Jurkat, Clone E6-1 (cell line): Measurements from ENCODE around the gene LLPH. TPM values are rescaled to one million over a fixed set of nuclear protein-coding genes. Genes with fewer than 3 reads are reported as not detected.
"Not testable (repeated sequence)": the region's sequence is repeated elsewhere in the genome, so short reads cannot be mapped to it uniquely, and the experiment has no call there.

Experiments
- DNase-seq: peaks from one replicate; pipeline ENCODE4 v3.0.0-alpha.2; 2011; ENCODE audit warnings: low read depth, low spot score
- H3K4me3 ChIP-seq: 2 replicates; pipeline ENCODE4 v1.5.1; 2011; ENCODE audit warnings: mild to moderate bottlenecking, low read length, control low read depth, moderate library complexity
- polyA plus RNA-seq: library from polyadenylated mRNA; unstranded; fragments of >200 nt; gene quantifications from one replicate; pipeline ENCODE4 v1.2.1, GENCODE V29; 2012; ENCODE audit warnings: missing spikeins; ENCODE audit not compliant: insufficient read length, insufficient read depth

Gene LLPH
- 50.0 TPM for polyA plus RNA-seq

- H3K4me3 ChIP-seq: peak within 1 kb of the TSS; percentile 68
- DNase-seq: peak; percentile 84
Measured at GRCh38 chr12:66130267-66131066, at the start of gene LLPH. Gene LLPH (minus strand): TSS chr12:66130750. CDS start chr12:66129106, 1,644 bp downstream.

GRCh38 chr12:66176105-66176900 is 45.8 kb upstream of the LLPH start:
- no peak for DNase-seq
- H3K4me3 ChIP-seq: no peak overlapping the region

- H3K4me3 ChIP-seq, DNase-seq: not testable (repeated sequence)
Measured at GRCh38 chr12:66174391-66175325, 44.1 kb upstream of the LLPH start.

- DNase-seq: no peak
- H3K4me3 ChIP-seq: peak overlapping the region; percentile 83
Measured at GRCh38 chr12:66170606-66171005, 40.1 kb upstream of the LLPH start.

- peak within 1 kb of the TSS; percentile 83 for H3K4me3 ChIP-seq
- DNase-seq: peak; percentile 82
Measured at GRCh38 chr12:66169221-66170170, 38.9 kb upstream of the LLPH start, which contains the start of gene TMBIM4. Gene TMBIM4 (minus strand): TSS chr12:66169996. CDS start chr12:66169951, 45 bp downstream.

- DNase-seq: no peak
- H3K4me3 ChIP-seq: peak overlapping the region; percentile 83
Measured at GRCh38 chr12:66168410-66168809, 37.9 kb upstream of the LLPH start.

- H3K4me3 ChIP-seq: no peak overlapping the region
- DNase-seq: no peak
Measured at GRCh38 chr12:66166561-66166960, 36.0 kb upstream of the LLPH start.

GRCh38 chr12:66165141-66165540 is 34.6 kb upstream of the LLPH start:
- DNase-seq: no peak
- no peak overlapping the region for H3K4me3 ChIP-seq

- H3K4me3 ChIP-seq: no peak overlapping the region
- no peak for DNase-seq
Measured at GRCh38 chr12:66164349-66164821, 33.8 kb upstream of the LLPH start.

- DNase-seq: no peak
Measured at GRCh38 chr12:66163289-66163688, 32.7 kb upstream of the LLPH start.

GRCh38 chr12:66162701-66163100 is 32.2 kb upstream of the LLPH start:
- H3K4me3 ChIP-seq: no peak overlapping the region
- no peak for DNase-seq

More at GRCh38 chr12:66163289-66163688, 32.7 kb upstream of the LLPH start:
- H3K4me3 ChIP-seq: no peak overlapping the region

- H3K4me3 ChIP-seq: no peak overlapping the region
- no peak for DNase-seq
Measured at GRCh38 chr12:66160704-66161103, 30.2 kb upstream of the LLPH start.

- no peak for DNase-seq
- no peak overlapping the region for H3K4me3 ChIP-seq
Measured at GRCh38 chr12:66159123-66159522, 28.6 kb upstream of the LLPH start.

- DNase-seq: no peak
- H3K4me3 ChIP-seq: no peak overlapping the region
Measured at GRCh38 chr12:66156654-66157053, 26.1 kb upstream of the LLPH start.

GRCh38 chr12:66154776-66155175 is 24.2 kb upstream of the LLPH start:
- no peak for DNase-seq
- H3K4me3 ChIP-seq: no peak overlapping the region

GRCh38 chr12:66152732-66153131 is 22.2 kb upstream of the LLPH start:
- DNase-seq: no peak
- no peak overlapping the region for H3K4me3 ChIP-seq

- DNase-seq: no peak
Measured at GRCh38 chr12:66149702-66150398, 19.3 kb upstream of the LLPH start.

More at GRCh38 chr12:66149702-66150398, 19.3 kb upstream of the LLPH start:
- H3K4me3 ChIP-seq: no peak overlapping the region
